IMR-90 (cell line): ENCODE results near the gene ABTB2. TPM values are rescaled to one million over a fixed set of nuclear protein-coding genes. Genes with fewer than 3 reads are reported as not detected.

Experiments used
- ATAC-seq: fragments of 200-7000 bp; cut with Tn5 transposase; 2 replicates; pipeline ENCODE4 v1.9.1; 2020; ENCODE audit warnings: low read depth, mild to moderate bottlenecking, moderate library complexity
- BruUV-seq: library from RNA; stranded (reverse); fragments of 400-500 nt; replicated peaks from 2 replicates; lab custom pipeline; 2021; lab: Mats Ljungman, UMichigan
- CTCF ChIA-PET: fragments of 300-600 bp; formaldehyde crosslinking; extraction: SDS; loops from one replicate; lab custom pipeline; 2021; ENCODE audit warnings: antibody characterized with exemption; lab: Yijun Ruan, JAX
- POLR2A ChIA-PET: fragments of 300-600 bp; sonication (Branson Sonifier 250); formaldehyde crosslinking; loops from one replicate; lab custom pipeline; 2022; ENCODE audit warnings: antibody characterized with exemption; ENCODE audit not compliant: unreplicated experiment; lab: Charles Lee
- DNase-seq: peaks from one replicate; pipeline ENCODE4 v3.0.0; 2013
- H2AFZ ChIP-seq: replicated peaks from 2 replicates; pipeline ENCODE3; 2013; ENCODE audit warnings: low read length, mild to moderate bottlenecking; ENCODE audit not compliant: poor library complexity
- H2AK5ac ChIP-seq: 2 replicates; pipeline ENCODE4 v1.6.1; 2013; ENCODE audit warnings: low read depth, low read length, inconsistent platforms
- H2AK9ac ChIP-seq: replicated peaks from 2 replicates; pipeline ENCODE3; 2013; ENCODE audit warnings: mild to moderate bottlenecking, low read depth, low read length, moderate library complexity; ENCODE audit not compliant: poor library complexity
- H2BK120ac ChIP-seq: 2 replicates; pipeline ENCODE4 v1.6.1; 2013; ENCODE audit warnings: low read depth, low read length, inconsistent platforms
- H2BK15ac ChIP-seq: 3 replicates; pipeline ENCODE4 v1.6.1; 2013; ENCODE audit warnings: low read depth, low read length, inconsistent platforms
- H2BK20ac ChIP-seq: 2 replicates; pipeline ENCODE4 v1.6.1; 2013; ENCODE audit warnings: low read depth, mild to moderate bottlenecking, inconsistent platforms, low read length, moderate library complexity
- H2BK5ac ChIP-seq: 2 replicates; pipeline ENCODE4 v1.6.1; 2013; ENCODE audit warnings: mild to moderate bottlenecking, low read depth, low read length, inconsistent platforms; ENCODE audit not compliant: poor library complexity, severe bottlenecking
- H3K14ac ChIP-seq: replicated peaks from 2 replicates; pipeline ENCODE4 v1.6.1; 2013; ENCODE audit warnings: low read depth, low read length, inconsistent platforms
- H3K18ac ChIP-seq: 2 replicates; pipeline ENCODE4 v1.6.1; 2013; ENCODE audit warnings: low read depth, low read length, control low read depth
- H3K23ac ChIP-seq: 2 replicates; pipeline ENCODE4 v1.6.1; 2013; ENCODE audit warnings: low read depth, low read length, inconsistent platforms
- H3K27ac ChIP-seq: 2 replicates; pipeline ENCODE4 v1.5.1; 2013; ENCODE audit warnings: mild to moderate bottlenecking, control low read depth, low read length; ENCODE audit not compliant: insufficient read depth
- H3K27me3 ChIP-seq: 2 replicates; pipeline ENCODE4 v1.6.1; 2013; ENCODE audit warnings: low read length; ENCODE audit not compliant: control insufficient read depth, insufficient read depth
- H3K36me3 ChIP-seq: 2 replicates; pipeline ENCODE4 v1.6.1; 2013; ENCODE audit warnings: low read length, mixed read lengths; ENCODE audit not compliant: control insufficient read depth, insufficient read depth
- H3K4ac ChIP-seq: 2 replicates; pipeline ENCODE4 v1.6.1; 2013; ENCODE audit warnings: low read depth, low read length, inconsistent platforms
- H3K4me1 ChIP-seq: 2 replicates; pipeline ENCODE4 v1.6.1; 2013; ENCODE audit warnings: low read length, mixed read lengths; ENCODE audit not compliant: control insufficient read depth, insufficient read depth
- H3K4me2 ChIP-seq: 2 replicates; pipeline ENCODE4 v1.6.1; 2013; ENCODE audit warnings: low read depth, mild to moderate bottlenecking, control low read depth, low read length, moderate library complexity
- H3K4me3 ChIP-seq: 2 replicates; pipeline ENCODE4 v1.5.1; 2013; ENCODE audit warnings: low read depth, mild to moderate bottlenecking, control low read depth, low read length, moderate library complexity; ENCODE audit not compliant: insufficient read depth
- H3K56ac ChIP-seq: 2 replicates; pipeline ENCODE4 v1.6.1; 2013; ENCODE audit warnings: low read length, inconsistent platforms; ENCODE audit not compliant: insufficient read depth; ENCODE audit errors: extremely low read depth
- H3K79me1 ChIP-seq, 2 experiments: 2 replicates each; pipeline ENCODE4 v1.6.1; 2013; ENCODE audit warnings: low read length in 2 of 2, inconsistent platforms in 1 of 2, low read depth in 1 of 2
- H3K9ac ChIP-seq: 2 replicates; pipeline ENCODE4 v1.6.1; 2013; ENCODE audit warnings: low read depth, low read length, control low read depth
- H3K9me1 ChIP-seq: 2 replicates; pipeline ENCODE4 v1.6.1; 2013; ENCODE audit warnings: low read length, inconsistent platforms; ENCODE audit not compliant: insufficient read depth
- H3K9me3 ChIP-seq: 2 replicates; pipeline ENCODE4 v1.6.1; 2013; ENCODE audit warnings: low read length; ENCODE audit not compliant: control insufficient read depth, insufficient read depth
- H4K20me1 ChIP-seq: 2 replicates; pipeline ENCODE4 v1.6.1; 2013; ENCODE audit warnings: low read length, inconsistent platforms; ENCODE audit not compliant: insufficient read depth
- H4K5ac ChIP-seq: 2 replicates; pipeline ENCODE4 v1.6.1; 2013; ENCODE audit warnings: mild to moderate bottlenecking, low read depth, low read length, control low read depth
- H4K8ac ChIP-seq, 2 experiments: 2 replicates each; pipeline ENCODE4 v1.6.1; 2013; ENCODE audit warnings: low read depth in 2 of 2, low read length in 2 of 2, control low read depth in 1 of 2, inconsistent platforms in 1 of 2
- H4K91ac ChIP-seq: 2 replicates; pipeline ENCODE4 v1.6.1; 2013; ENCODE audit warnings: low read depth, low read length, inconsistent platforms; ENCODE audit not compliant: insufficient read depth
- BHLHE40 ChIP-seq: fragments of 150-350 bp; IDR thresholded peaks from 2 replicates; pipeline ENCODE4 v1.6.1; 2016; ENCODE audit warnings: mild to moderate bottlenecking, low read depth, low read length
- FOS ChIP-seq: fragments of 150-350 bp; IDR thresholded peaks from 2 replicates; pipeline ENCODE4 v1.6.1; 2016; ENCODE audit warnings: low read depth, low read length
- MAZ ChIP-seq: IDR thresholded peaks from 2 replicates; pipeline ENCODE4 v1.6.1; 2012; ENCODE audit warnings: low read depth, mild to moderate bottlenecking, low read length, improper control_type of control experiment, moderate library complexity, borderline replicate concordance
- RCOR1 ChIP-seq: IDR thresholded peaks from 2 replicates; pipeline ENCODE4 v1.6.1; 2012; ENCODE audit warnings: mild to moderate bottlenecking, low read length, improper control_type of control experiment; ENCODE audit not compliant: insufficient replicate concordance
- RFX5 ChIP-seq: IDR thresholded peaks from 2 replicates; pipeline ENCODE4 v1.8.0; 2012; ENCODE audit warnings: low read depth, mild to moderate bottlenecking, low read length, moderate library complexity
- USF2 ChIP-seq: fragments of 150-350 bp; IDR thresholded peaks from 2 replicates; pipeline ENCODE4 v1.6.1; 2017; ENCODE audit warnings: mild to moderate bottlenecking, antibody characterized with exemption, low read length, low read depth
- WGBS, 2 experiments: methylation state at CpG; one replicate each; pipeline versions ENCODE4 v1.1.5 to v1.1.7; 2013; ENCODE audit warnings: missing lambda C conversion rate in 2 of 2; ENCODE audit not compliant: insufficient read length in 1 of 2; ENCODE audit errors: extremely low coverage in 2 of 2; 5-methylcytosine and 5-hydroxymethylcytosine counted together
- dilution Hi-C: fragments of 300-500 bp; cut with HindIII; formaldehyde crosslinking; loops from one replicate; pipeline ENCODE4 v1.14.3; 2018; ENCODE audit warnings: low sequenced_read_pairs; ENCODE audit not compliant: unreplicated experiment
- in situ Hi-C: fragments of 300-500 bp; cut with MboI; formaldehyde crosslinking; loops from 3 replicates; pipeline ENCODE4 v1.14.3; 2019; ENCODE audit warnings: low sequenced_read_pairs, inconsistent platforms, mixed read lengths
- intact Hi-C: fragments of 100-400 bp; cut with micrococcal nuclease; formaldehyde crosslinking; loops from 2 replicates; pipeline ENCODE4 v1.10.0; 2022
- polyA plus RNA-seq, 3 experiments: library from polyadenylated mRNA; depleted of rRNA; stranded (reverse); fragments of >200 nt; gene quantifications; 2 replicates each; pipeline ENCODE4 v1.2.3, GENCODE V29; 2012; ENCODE audit warnings: low replicate concordance in 1 of 3
- total RNA-seq: library from RNA; depleted of rRNA; stranded (reverse); fragments of >200 nt; gene quantifications from 2 replicates; pipeline ENCODE4 v1.2.3, GENCODE V29; 2012
- TF ChIP-seq, protein P1 (sequence below): fragments of 150-350 bp; IDR thresholded peaks from 2 replicates; pipeline ENCODE4 v1.6.1; 2016; ENCODE audit warnings: low read depth, mild to moderate bottlenecking, low read length, moderate library complexity, borderline replicate concordance
- TF ChIP-seq, protein P2 (sequence below): conservative IDR thresholded peaks from 2 replicates; pipeline ENCODE4 v1.5.1; 2012; ENCODE audit warnings: mild to moderate bottlenecking, low read depth, low read length, improper control_type of control experiment

The ABTB2 gene
- total and polyA plus RNA-seq, 2 of the 4 experiments (the other 2 are of a cell fraction) = 0.18 to 2.0 TPM

DNA sequence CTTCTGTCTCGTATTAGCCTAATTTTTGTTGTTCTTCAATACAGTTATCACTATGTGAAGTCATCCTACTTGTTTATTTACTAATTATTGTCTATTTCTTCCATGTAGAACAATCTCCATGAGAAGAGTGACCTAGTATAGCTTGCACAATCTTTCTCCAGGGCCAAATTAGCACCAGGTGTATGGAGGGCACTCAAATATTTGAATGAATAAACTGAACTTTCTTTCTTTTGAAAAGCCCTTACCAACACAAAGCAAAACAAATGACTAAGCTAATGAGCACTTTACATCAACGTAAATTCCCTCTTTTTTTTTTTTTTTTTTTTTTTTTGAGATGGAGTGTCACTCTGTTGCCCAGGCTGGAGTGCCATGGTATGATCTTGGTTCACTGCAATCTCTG is 34.2 kb downstream of the ABTB2 start:
- Histone ChIP-seq H3K27ac (no peak overlapping the region), H3K4me3 (no peak overlapping the region), H3K4ac (no peak overlapping the region), H3K9me3 (no peaks in the 10 kb centered on the region), H3K9ac (no peak overlapping the region), H3K14ac (no peak overlapping the region), H2AFZ (no peak overlapping the region), H3K4me2 (no peak overlapping the region), H3K23ac (no peak overlapping the region), H3K4me1 (peaks cover 6% of the 10 kb centered on the region), H3K56ac (no peak overlapping the region), H2BK120ac (no peak overlapping the region), H3K36me3 (no peaks in the 10 kb centered on the region), H4K8ac (no peak overlapping the region), H4K20me1 (no peaks in the 10 kb centered on the region), H4K91ac (no peak overlapping the region), H2BK5ac (no peak overlapping the region), H3K9me1 (no peaks in the 10 kb centered on the region; the same call in 1 of the 2 replicates), H2BK15ac (no peak overlapping the region), H2BK20ac (no peak overlapping the region), H3K18ac (no peak overlapping the region), H2AK5ac (no peak overlapping the region), H3K79me1 (no peaks in the 10 kb centered on the region), H2AK9ac (no peak overlapping the region), H4K5ac (no peak overlapping the region), H3K27me3 (peaks cover 6% of the 10 kb centered on the region)
- dilution Hi-C loops = no loop called here
- in situ Hi-C loops = no loop called here
- WGBS, 2 experiments = no CpG with 5 or more reads among the region's 2 CpGs
- no TSS peak for BruUV-seq
- DNase-seq = no peak
- no peak for TF ChIP-seq USF2
- TF ChIP-seq, protein P1, sequence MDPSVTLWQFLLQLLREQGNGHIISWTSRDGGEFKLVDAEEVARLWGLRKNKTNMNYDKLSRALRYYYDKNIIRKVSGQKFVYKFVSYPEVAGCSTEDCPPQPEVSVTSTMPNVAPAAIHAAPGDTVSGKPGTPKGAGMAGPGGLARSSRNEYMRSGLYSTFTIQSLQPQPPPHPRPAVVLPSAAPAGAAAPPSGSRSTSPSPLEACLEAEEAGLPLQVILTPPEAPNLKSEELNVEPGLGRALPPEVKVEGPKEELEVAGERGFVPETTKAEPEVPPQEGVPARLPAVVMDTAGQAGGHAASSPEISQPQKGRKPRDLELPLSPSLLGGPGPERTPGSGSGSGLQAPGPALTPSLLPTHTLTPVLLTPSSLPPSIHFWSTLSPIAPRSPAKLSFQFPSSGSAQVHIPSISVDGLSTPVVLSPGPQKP = no peak
- no peak for TF ChIP-seq RCOR1
- TF ChIP-seq MAZ = no peak
- TF ChIP-seq, protein P2, sequence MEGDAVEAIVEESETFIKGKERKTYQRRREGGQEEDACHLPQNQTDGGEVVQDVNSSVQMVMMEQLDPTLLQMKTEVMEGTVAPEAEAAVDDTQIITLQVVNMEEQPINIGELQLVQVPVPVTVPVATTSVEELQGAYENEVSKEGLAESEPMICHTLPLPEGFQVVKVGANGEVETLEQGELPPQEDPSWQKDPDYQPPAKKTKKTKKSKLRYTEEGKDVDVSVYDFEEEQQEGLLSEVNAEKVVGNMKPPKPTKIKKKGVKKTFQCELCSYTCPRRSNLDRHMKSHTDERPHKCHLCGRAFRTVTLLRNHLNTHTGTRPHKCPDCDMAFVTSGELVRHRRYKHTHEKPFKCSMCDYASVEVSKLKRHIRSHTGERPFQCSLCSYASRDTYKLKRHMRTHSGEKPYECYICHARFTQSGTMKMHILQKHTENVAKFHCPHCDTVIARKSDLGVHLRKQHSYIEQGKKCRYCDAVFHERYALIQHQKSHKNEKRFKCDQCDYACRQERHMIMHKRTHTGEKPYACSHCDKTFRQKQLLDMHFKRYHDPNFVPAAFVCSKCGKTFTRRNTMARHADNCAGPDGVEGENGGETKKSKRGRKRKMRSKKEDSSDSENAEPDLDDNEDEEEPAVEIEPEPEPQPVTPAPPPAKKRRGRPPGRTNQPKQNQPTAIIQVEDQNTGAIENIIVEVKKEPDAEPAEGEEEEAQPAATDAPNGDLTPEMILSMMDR = no peak
- TF ChIP-seq BHLHE40 = no peak
- TF ChIP-seq FOS = no peak
- TF ChIP-seq RFX5 = no peak
- CTCF ChIA-PET = interaction anchor here (1.0 to 1.1 kb wide), 2 partner anchors 15 to 132 kb away, joined by 3 read pairs; no protein-coding TSS in a partner anchor
- intact Hi-C loops = no loop called here
- POLR2A ChIA-PET = no interaction called here
- ATAC-seq = no peak
